ENCODE results near the gene FURIN. TPM values are rescaled to one million over a fixed set of nuclear protein-coding genes. Genes with fewer than 3 reads are reported as not detected.
"Not testable (repeated sequence)": the region's sequence is repeated elsewhere in the genome, so short reads cannot be mapped to it uniquely, and the experiment has no call there.

Gene FURIN
- 26.7 TPM for polyA plus RNA-seq (ENCODE audit: insufficient read length)

GRCh38 chr15:90868261-90868689 lies at the start of gene FURIN:
TSS of gene FURIN (plus strand) at chr15:90868588. CDS start at chr15:90875741, 7,153 bp downstream.
- no peak for DNase-seq (ENCODE audit: low read depth)

GRCh38 chr15:90819390-90819789 lies 49.0 kb upstream of the FURIN start:
- DNase-seq (ENCODE audit: low read depth) = no peak

- DNase-seq (ENCODE audit: low read depth) = no peak
These were observed 48.5 kb upstream of the FURIN start for GRCh38 chr15:90819850-90820249.

- DNase-seq (ENCODE audit: low read depth) = no peak
These were observed 47.9 kb upstream of the FURIN start for GRCh38 chr15:90820481-90820880.

- DNase-seq (ENCODE audit: low read depth) = no peak
These were observed 46.0 kb upstream of the FURIN start for GRCh38 chr15:90822204-90822955.

GRCh38 chr15:90823455-90823974 lies 44.9 kb upstream of the FURIN start:
- no peak for DNase-seq (ENCODE audit: low read depth)

GRCh38 chr15:90825115-90825899 lies 43.1 kb upstream of the FURIN start:
- DNase-seq (ENCODE audit: low read depth) = not testable (repeated sequence)

GRCh38 chr15:90826206-90826885 lies 42.0 kb upstream of the FURIN start:
- not testable (repeated sequence) for DNase-seq (ENCODE audit: low read depth)

- no peak for DNase-seq (ENCODE audit: low read depth)
These were observed 41.4 kb upstream of the FURIN start for GRCh38 chr15:90826886-90827435.

GRCh38 chr15:90828111-90828510 lies 40.3 kb upstream of the FURIN start:
- DNase-seq (ENCODE audit: low read depth) = no peak

- DNase-seq (ENCODE audit: low read depth) = no peak
These were observed 39.3 kb upstream of the FURIN start for GRCh38 chr15:90829126-90829525.

GRCh38 chr15:90829942-90830440 lies 38.4 kb upstream of the FURIN start:
- DNase-seq (ENCODE audit: low read depth) = no peak

- DNase-seq (ENCODE audit: low read depth) = no peak
These were observed 33.8 kb upstream of the FURIN start for GRCh38 chr15:90834626-90835025.

GRCh38 chr15:90836296-90836871 lies 32.0 kb upstream of the FURIN start:
- DNase-seq (ENCODE audit: low read depth) = no peak

GRCh38 chr15:90837094-90837493 lies 31.3 kb upstream of the FURIN start:
- no peak for DNase-seq (ENCODE audit: low read depth)

- DNase-seq (ENCODE audit: low read depth) = no peak
These were observed 30.2 kb upstream of the FURIN start for GRCh38 chr15:90838139-90838538.

- DNase-seq (ENCODE audit: low read depth) = no peak
These were observed 29.8 kb upstream of the FURIN start for GRCh38 chr15:90838544-90838943.

- DNase-seq (ENCODE audit: low read depth) = no peak
These were observed 29.0 kb upstream of the FURIN start for GRCh38 chr15:90839187-90840071.

- DNase-seq (ENCODE audit: low read depth) = no peak
These were observed 28.1 kb upstream of the FURIN start for GRCh38 chr15:90840157-90840855.

GRCh38 chr15:90840954-90841353 lies 27.4 kb upstream of the FURIN start:
- DNase-seq (ENCODE audit: low read depth) = no peak

Measured in forelimb muscle (tissue), 1 donor.